ENCODE results near the gene TMEM233. TPM values are rescaled to one million over a fixed set of nuclear protein-coding genes. Genes with fewer than 3 reads are reported as not detected.

Gene TMEM233
- total RNA-seq, 1 donor from 2014 or later = not detected

- peaks cover 11% of the 10 kb centered on the region for H3K9me3 Mint-ChIP-seq
- DNase-seq = no peak
- H3K4me1 Mint-ChIP-seq = peaks cover 2% of the 10 kb centered on the region
- H3K27ac Mint-ChIP-seq = no peak overlapping the region
- no peak overlapping the region for H3K4me3 Mint-ChIP-seq
- peaks cover 19% of the 10 kb centered on the region for H3K27me3 Mint-ChIP-seq
- intact Hi-C loops (cut with micrococcal nuclease) = no loop called here
- no peaks in the 10 kb centered on the region for H3K36me3 Mint-ChIP-seq (ENCODE audit: low read depth)
These were observed 28.3 kb downstream of the TMEM233 start for GRCh38 chr12:119621878-119622277.

GRCh38 chr12:119624966-119625365 lies 31.4 kb downstream of the TMEM233 start:
- DNase-seq = no peak
- no peak overlapping the region for H3K4me3 Mint-ChIP-seq
- peaks cover 2% of the 10 kb centered on the region for H3K4me1 Mint-ChIP-seq
- peaks cover 20% of the 10 kb centered on the region for H3K27me3 Mint-ChIP-seq
- intact Hi-C loops (cut with micrococcal nuclease) = no loop called here
- no peaks in the 10 kb centered on the region for H3K36me3 Mint-ChIP-seq (ENCODE audit: low read depth)
- H3K27ac Mint-ChIP-seq = no peak overlapping the region
- peaks cover 2% of the 10 kb centered on the region for H3K9me3 Mint-ChIP-seq

GRCh38 chr12:119627019-119627643 lies 33.6 kb downstream of the TMEM233 start:
- intact Hi-C loops (cut with micrococcal nuclease) = no loop called here
- H3K4me3 Mint-ChIP-seq = no peak overlapping the region
- no peak for DNase-seq
- peaks cover 5% of the 10 kb centered on the region for H3K9me3 Mint-ChIP-seq
- H3K4me1 Mint-ChIP-seq = no peaks in the 10 kb centered on the region
- H3K27me3 Mint-ChIP-seq = peaks cover 18% of the 10 kb centered on the region
- no peak overlapping the region for H3K27ac Mint-ChIP-seq
- no peaks in the 10 kb centered on the region for H3K36me3 Mint-ChIP-seq (ENCODE audit: low read depth)

- Mint-ChIP-seq H3K27ac (no peak overlapping the region), H3K4me1 (no peaks in the 10 kb centered on the region), H3K27me3 (peaks cover 14% of the 10 kb centered on the region), H3K4me3 (no peak overlapping the region), H3K9me3 (peaks cover 5% of the 10 kb centered on the region), H3K36me3 (ENCODE audit: low read depth) (no peaks in the 10 kb centered on the region)
- DNase-seq = no peak
- intact Hi-C loops (cut with micrococcal nuclease) = no loop called here
These were observed 34.1 kb downstream of the TMEM233 start for GRCh38 chr12:119627686-119628085.

GRCh38 chr12:119630223-119630780 lies 36.7 kb downstream of the TMEM233 start:
- no peaks in the 10 kb centered on the region for H3K4me1 Mint-ChIP-seq
- peaks cover 5% of the 10 kb centered on the region for H3K9me3 Mint-ChIP-seq
- intact Hi-C loops (cut with micrococcal nuclease) = no loop called here
- H3K4me3 Mint-ChIP-seq = no peak overlapping the region
- H3K27me3 Mint-ChIP-seq = peaks cover 11% of the 10 kb centered on the region
- H3K27ac Mint-ChIP-seq = no peak overlapping the region
- no peaks in the 10 kb centered on the region for H3K36me3 Mint-ChIP-seq (ENCODE audit: low read depth)
- DNase-seq = no peak

GRCh38 chr12:119630962-119631550 lies 37.5 kb downstream of the TMEM233 start:
- DNase-seq = no peak
- Mint-ChIP-seq H3K4me1 (no peaks in the 10 kb centered on the region), H3K4me3 (no peak overlapping the region), H3K9me3 (peaks cover 5% of the 10 kb centered on the region), H3K36me3 (ENCODE audit: low read depth) (no peaks in the 10 kb centered on the region), H3K27me3 (peaks cover 15% of the 10 kb centered on the region), H3K27ac (no peak overlapping the region)
- intact Hi-C loops (cut with micrococcal nuclease) = no loop called here

GRCh38 chr12:119631930-119632678 lies 38.5 kb downstream of the TMEM233 start:
- intact Hi-C loops (cut with micrococcal nuclease) = no loop called here
- no peak overlapping the region for H3K4me3 Mint-ChIP-seq
- no peaks in the 10 kb centered on the region for H3K36me3 Mint-ChIP-seq (ENCODE audit: low read depth)
- H3K27me3 Mint-ChIP-seq = peaks cover 15% of the 10 kb centered on the region
- DNase-seq = no peak
- H3K9me3 Mint-ChIP-seq = peaks cover 5% of the 10 kb centered on the region
- no peaks in the 10 kb centered on the region for H3K4me1 Mint-ChIP-seq
- H3K27ac Mint-ChIP-seq = no peak overlapping the region

GRCh38 chr12:119634743-119635142 lies 41.2 kb downstream of the TMEM233 start:
- DNase-seq = no peak
- Mint-ChIP-seq H3K4me1 (no peaks in the 10 kb centered on the region), H3K27me3 (peaks cover 23% of the 10 kb centered on the region), H3K27ac (no peak overlapping the region), H3K36me3 (ENCODE audit: low read depth) (no peaks in the 10 kb centered on the region), H3K4me3 (no peak overlapping the region), H3K9me3 (peaks cover 5% of the 10 kb centered on the region)
- intact Hi-C loops (cut with micrococcal nuclease) = no loop called here

GRCh38 chr12:119642986-119643385 lies 49.4 kb downstream of the TMEM233 start:
- H3K4me3 Mint-ChIP-seq = no peak overlapping the region
- peaks cover 6% of the 10 kb centered on the region for H3K27me3 Mint-ChIP-seq
- no peak for DNase-seq
- H3K27ac Mint-ChIP-seq = no peak overlapping the region
- no peaks in the 10 kb centered on the region for H3K36me3 Mint-ChIP-seq (ENCODE audit: low read depth)
- intact Hi-C loops (cut with micrococcal nuclease) = no loop called here
- H3K9me3 Mint-ChIP-seq = no peaks in the 10 kb centered on the region
- no peaks in the 10 kb centered on the region for H3K4me1 Mint-ChIP-seq

GRCh38 chr12:119644930-119645329 lies 51.4 kb downstream of the TMEM233 start:
- H3K4me3 Mint-ChIP-seq = no peak overlapping the region
- no peaks in the 10 kb centered on the region for H3K36me3 Mint-ChIP-seq (ENCODE audit: low read depth)
- no peaks in the 10 kb centered on the region for H3K4me1 Mint-ChIP-seq
- peaks cover 3% of the 10 kb centered on the region for H3K27me3 Mint-ChIP-seq
- no peaks in the 10 kb centered on the region for H3K9me3 Mint-ChIP-seq
- no peak overlapping the region for H3K27ac Mint-ChIP-seq
- intact Hi-C loops (cut with micrococcal nuclease) = no loop called here
- no peak for DNase-seq

- DNase-seq = no peak
- no peaks in the 10 kb centered on the region for H3K36me3 Mint-ChIP-seq (ENCODE audit: low read depth)
- H3K4me3 Mint-ChIP-seq = no peak overlapping the region
- no peaks in the 10 kb centered on the region for H3K9me3 Mint-ChIP-seq
- no peaks in the 10 kb centered on the region for H3K4me1 Mint-ChIP-seq
- intact Hi-C loops (cut with micrococcal nuclease) = no loop called here
- H3K27ac Mint-ChIP-seq = no peak overlapping the region
- H3K27me3 Mint-ChIP-seq = peaks cover 3% of the 10 kb centered on the region
These were observed 52.0 kb downstream of the TMEM233 start for GRCh38 chr12:119645535-119646059.

- DNase-seq = no peak
- intact Hi-C loops (cut with micrococcal nuclease) = loop anchor here (2.0 kb wide), 1 partner anchor 205 kb away; no protein-coding TSS in a partner anchor
- Mint-ChIP-seq H3K27me3 (peaks cover 3% of the 10 kb centered on the region), H3K4me1 (no peaks in the 10 kb centered on the region), H3K27ac (no peak overlapping the region), H3K36me3 (ENCODE audit: low read depth) (peaks cover 3% of the 10 kb centered on the region), H3K9me3 (peaks cover 5% of the 10 kb centered on the region), H3K4me3 (no peak overlapping the region)
These were observed 55.7 kb downstream of the TMEM233 start for GRCh38 chr12:119649202-119649808.

GRCh38 chr12:119652665-119653064 lies 59.1 kb downstream of the TMEM233 start:
- H3K36me3 Mint-ChIP-seq (ENCODE audit: low read depth) = peaks cover 3% of the 10 kb centered on the region
- H3K9me3 Mint-ChIP-seq = peaks cover 6% of the 10 kb centered on the region
- intact Hi-C loops (cut with micrococcal nuclease) = no loop called here
- H3K4me1 Mint-ChIP-seq = no peaks in the 10 kb centered on the region
- peaks cover 3% of the 10 kb centered on the region for H3K27me3 Mint-ChIP-seq
- no peak overlapping the region for H3K4me3 Mint-ChIP-seq
- DNase-seq = no peak
- no peak overlapping the region for H3K27ac Mint-ChIP-seq
